HG03342 (cell line): ENCODE results near the gene SCUBE3.

Experiments used
- ATAC-seq: cut with Tn5 transposase; IDR thresholded peaks from one replicate; pipeline ENCODE4 v1.9.1; 2021; ENCODE audit warnings: mild to moderate bottlenecking, moderate library complexity; ENCODE audit not compliant: unreplicated experiment

The SCUBE3 gene

GRCh38 chr6:35297601-35298481 lies 84.1 kb downstream of the SCUBE3 start, which contains the start of gene DEF6:
DEF6 (plus strand) TSS chr6:35297818; CDS start chr6:35297857, 39 bp downstream.
- peak; percentile 80 for ATAC-seq

GRCh38 chr6:35298625-35299140 lies 84.9 kb downstream of the SCUBE3 start:
- no peak for ATAC-seq

GRCh38 chr6:35299674-35300073 lies 85.9 kb downstream of the SCUBE3 start:
- no peak for ATAC-seq

- ATAC-seq: no peak
These were observed 87.1 kb downstream of the SCUBE3 start for GRCh38 chr6:35300848-35301247.
